Measurements from ENCODE around the gene SLC4A7. TPM values are rescaled to one million over a fixed set of nuclear protein-coding genes. Genes with fewer than 3 reads are reported as not detected.

The SLC4A7 gene
- total and polyA plus RNA-seq, 2 donors (not counting 3 experiments of a cell fraction or from before 2014, with no cell fraction given) = 7.8 to 50.9 TPM

DNA sequence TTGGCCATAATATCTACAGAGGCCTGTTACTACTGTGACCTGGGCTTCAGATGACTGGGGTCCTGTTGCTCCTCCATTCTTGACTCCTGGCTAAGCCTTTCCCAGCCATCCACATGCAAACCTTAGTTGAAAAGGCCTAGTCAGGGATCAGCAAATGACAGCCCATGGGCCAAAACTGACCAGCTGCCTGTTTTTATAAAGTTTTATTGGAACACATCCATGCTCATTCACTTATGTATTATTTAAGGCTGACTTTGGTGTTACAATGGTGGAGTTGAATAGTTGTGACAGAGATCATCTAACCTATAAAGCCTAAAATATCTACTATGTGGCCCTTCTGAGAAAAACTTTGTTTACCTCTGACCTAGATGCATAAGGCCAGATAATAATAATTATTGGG is 16.8 kb upstream of the SLC4A7 start:
- POLR2A ChIA-PET = no interaction called here
- Histone ChIP-seq H3K79me2 (ENCODE audit: control insufficient read depth, insufficient read depth, low read length) (no peaks in the 10 kb centered on the region), H3K4me2 (ENCODE audit: insufficient read depth, low read length) (no peak overlapping the region), H3K9ac (replicated peaks; ENCODE audit: extremely low read depth, insufficient read depth, low read length) (no peak overlapping the region), H3K36me3 (ENCODE audit: control insufficient read depth in 2 of 2, extremely low read depth in 1 of 2, insufficient read depth in 2 of 2, low read length in 2 of 2) (no peaks in the 10 kb centered on the region), H3K9me3 (replicated peaks; ENCODE audit: control insufficient read depth, insufficient read depth, low read length) (no peaks in the 10 kb centered on the region), H4K20me1 (replicated peaks; ENCODE audit: control insufficient read depth, extremely low read depth, insufficient read depth, low read length) (no peaks in the 10 kb centered on the region), H3K4me1 (ENCODE audit: control insufficient read depth, extremely low read depth, insufficient read depth, low read length) (peaks cover 3% of the 10 kb centered on the region), H3K27ac (ENCODE audit: insufficient read depth, low read depth, low read length) (no peak overlapping the region), H2AFZ (ENCODE audit: low read depth, low read length) (peak overlapping the region; percentile 20), H3K9me1 (replicated peaks; ENCODE audit: control insufficient read depth, extremely low read depth, insufficient read depth, low read length) (no peaks in the 10 kb centered on the region), H3K4me3 (replicated peaks in 1 of 3; ENCODE audit: insufficient read depth in 1 of 3, low read depth in 1 of 3, low read length in 3 of 3) (no peak overlapping the region), H3K27me3 (ENCODE audit: control insufficient read depth in 2 of 2, insufficient read depth in 2 of 2, low read length in 2 of 2) (no peaks in the 10 kb centered on the region)
- FAIRE-seq (no peak), DNase-seq (ENCODE audit: low read depth, low spot score) (no peak)
- no TSS peak for BruUV-seq (replicated peaks)
- CTCF ChIA-PET = interaction anchor here (1.2 to 1.7 kb wide), 2 partner anchors 14 to 181 kb away, joined by 3 to 5 read pairs; no protein-coding TSS in a partner anchor
- no peak for TF ChIP-seq GATA2 (IDR thresholded peaks at IDR 0.05; ENCODE audit: insufficient read depth, insufficient read length, low read depth, low read length)
- TF ChIP-seq EZH2 (IDR thresholded peaks at IDR 0.05; ENCODE audit: borderline replicate concordance, low read depth, low read length, severe bottlenecking) = no peak
- TF ChIP-seq MYC (IDR thresholded peaks at IDR 0.05; ENCODE audit: low read depth, low read length) = no peak
- TF ChIP-seq, protein P1, sequence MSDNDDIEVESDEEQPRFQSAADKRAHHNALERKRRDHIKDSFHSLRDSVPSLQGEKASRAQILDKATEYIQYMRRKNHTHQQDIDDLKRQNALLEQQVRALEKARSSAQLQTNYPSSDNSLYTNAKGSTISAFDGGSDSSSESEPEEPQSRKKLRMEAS (IDR thresholded peaks at IDR 0.05; ENCODE audit: insufficient read depth, insufficient read length) = no peak
- TF ChIP-seq, protein P2, sequence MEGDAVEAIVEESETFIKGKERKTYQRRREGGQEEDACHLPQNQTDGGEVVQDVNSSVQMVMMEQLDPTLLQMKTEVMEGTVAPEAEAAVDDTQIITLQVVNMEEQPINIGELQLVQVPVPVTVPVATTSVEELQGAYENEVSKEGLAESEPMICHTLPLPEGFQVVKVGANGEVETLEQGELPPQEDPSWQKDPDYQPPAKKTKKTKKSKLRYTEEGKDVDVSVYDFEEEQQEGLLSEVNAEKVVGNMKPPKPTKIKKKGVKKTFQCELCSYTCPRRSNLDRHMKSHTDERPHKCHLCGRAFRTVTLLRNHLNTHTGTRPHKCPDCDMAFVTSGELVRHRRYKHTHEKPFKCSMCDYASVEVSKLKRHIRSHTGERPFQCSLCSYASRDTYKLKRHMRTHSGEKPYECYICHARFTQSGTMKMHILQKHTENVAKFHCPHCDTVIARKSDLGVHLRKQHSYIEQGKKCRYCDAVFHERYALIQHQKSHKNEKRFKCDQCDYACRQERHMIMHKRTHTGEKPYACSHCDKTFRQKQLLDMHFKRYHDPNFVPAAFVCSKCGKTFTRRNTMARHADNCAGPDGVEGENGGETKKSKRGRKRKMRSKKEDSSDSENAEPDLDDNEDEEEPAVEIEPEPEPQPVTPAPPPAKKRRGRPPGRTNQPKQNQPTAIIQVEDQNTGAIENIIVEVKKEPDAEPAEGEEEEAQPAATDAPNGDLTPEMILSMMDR (IDR thresholded peaks at IDR 0.05; ENCODE audit: extremely low read depth in 1 of 2, insufficient read depth in 1 of 2, low read depth in 1 of 2, low read length in 2 of 2) = no peak
- no peak for TF ChIP-seq JUN (IDR thresholded peaks at IDR 0.05; ENCODE audit: borderline replicate concordance, insufficient read depth, insufficient read length, low read depth)
- no peak for TF ChIP-seq POLR2AphosphoS5 (IDR thresholded peaks at IDR 0.05; ENCODE audit: insufficient read depth, low read depth, low read length)
- no peak for TF ChIP-seq POLR2A (IDR thresholded peaks at IDR 0.05; ENCODE audit: low read depth, low read length)
- no peak for TF ChIP-seq FOS (IDR thresholded peaks at IDR 0.05; ENCODE audit: borderline replicate concordance, insufficient read depth, low read length)
- dilution Hi-C loops (cut with MboI; ENCODE audit: extremely low pct_ligation_motif_present, low sequenced_read_pairs) = no loop called here
- intact Hi-C loops (cut with micrococcal nuclease) = no loop called here

Data from endothelial cell of umbilical vein (primary cell).